ENCODE data around the gene RNF150. TPM values are rescaled to one million over a fixed set of nuclear protein-coding genes. Genes with fewer than 3 reads are reported as not detected.

RNF150 gene
- total RNA-seq, 4 donors from 2014 or later = 10.2 to 34.5 (median 24.2) TPM

GRCh38 chr4:141066690-141067089 is 66.6 kb downstream of the RNF150 start:
- WGBS, 2 donors = 96 to 98% methylated on average over 3 of the region's 3 CpGs

GRCh38 chr4:141065872-141066271 is 67.4 kb downstream of the RNF150 start:
- Histone ChIP-seq H3K4me3 (replicated peaks in 1 of 3) (no peak overlapping the region), H3K36me3 (no peaks in the 10 kb centered on the region), H3K4me1 (no peaks in the 10 kb centered on the region), H3K27ac (no peak overlapping the region), H3K9me3 (no peaks in the 10 kb centered on the region), H3K27me3 (no peaks in the 10 kb centered on the region)
- no peak for DNase-seq
- intact Hi-C loops (cut with DNase I) = no loop called here
- no peak for TF ChIP-seq POLR2A (IDR thresholded peaks at IDR 0.05)
- no peak for TF ChIP-seq CTCF (IDR thresholded peaks at IDR 0.05)
- WGBS, 2 donors = 86 to 93% methylated on average over 3 of the region's 3 CpGs

More at GRCh38 chr4:141066690-141067089, 66.6 kb downstream of the RNF150 start:
- H3K4me3 ChIP-seq (replicated peaks in 1 of 3) = no peak overlapping the region
- intact Hi-C loops (cut with DNase I) = no loop called here
- no peaks in the 10 kb centered on the region for H3K4me1 ChIP-seq
- H3K9me3 ChIP-seq = no peaks in the 10 kb centered on the region
- H3K27me3 ChIP-seq = no peaks in the 10 kb centered on the region
- no peak overlapping the region for H3K27ac ChIP-seq
- H3K36me3 ChIP-seq = no peaks in the 10 kb centered on the region
- no peak for TF ChIP-seq CTCF (IDR thresholded peaks at IDR 0.05)
- TF ChIP-seq POLR2A (IDR thresholded peaks at IDR 0.05) = no peak
- DNase-seq = no peak

GRCh38 chr4:141062651-141063050 is 70.6 kb downstream of the RNF150 start:
- intact Hi-C loops (cut with DNase I) = no loop called here

GRCh38 chr4:141058591-141059512 is 74.4 kb downstream of the RNF150 start:
- H3K9me3 ChIP-seq = no peaks in the 10 kb centered on the region
- no peaks in the 10 kb centered on the region for H3K27me3 ChIP-seq
- WGBS, 2 donors = 86 to 90% methylated on average over 4 of the region's 4 CpGs
- intact Hi-C loops (cut with DNase I) = no loop called here
- H3K27ac ChIP-seq = no peak overlapping the region
- DNase-seq = no peak
- TF ChIP-seq POLR2A (IDR thresholded peaks at IDR 0.05) (no peak), CTCF (IDR thresholded peaks at IDR 0.05) (no peak)
- H3K36me3 ChIP-seq = no peaks in the 10 kb centered on the region
- no peaks in the 10 kb centered on the region for H3K4me1 ChIP-seq
- H3K4me3 ChIP-seq (replicated peaks in 1 of 3) = no peak overlapping the region

More at GRCh38 chr4:141062651-141063050, 70.6 kb downstream of the RNF150 start:
- Histone ChIP-seq H3K27ac (no peak overlapping the region), H3K4me1 (no peaks in the 10 kb centered on the region), H3K9me3 (no peaks in the 10 kb centered on the region), H3K27me3 (no peaks in the 10 kb centered on the region), H3K36me3 (no peaks in the 10 kb centered on the region), H3K4me3 (replicated peaks in 1 of 3) (no peak overlapping the region)
- TF ChIP-seq POLR2A (IDR thresholded peaks at IDR 0.05) (no peak), CTCF (IDR thresholded peaks at IDR 0.05) (no peak)
- WGBS, 2 donors = 83 to 91% methylated on average over 4 of the region's 4 CpGs
- DNase-seq = no peak

DNA sequence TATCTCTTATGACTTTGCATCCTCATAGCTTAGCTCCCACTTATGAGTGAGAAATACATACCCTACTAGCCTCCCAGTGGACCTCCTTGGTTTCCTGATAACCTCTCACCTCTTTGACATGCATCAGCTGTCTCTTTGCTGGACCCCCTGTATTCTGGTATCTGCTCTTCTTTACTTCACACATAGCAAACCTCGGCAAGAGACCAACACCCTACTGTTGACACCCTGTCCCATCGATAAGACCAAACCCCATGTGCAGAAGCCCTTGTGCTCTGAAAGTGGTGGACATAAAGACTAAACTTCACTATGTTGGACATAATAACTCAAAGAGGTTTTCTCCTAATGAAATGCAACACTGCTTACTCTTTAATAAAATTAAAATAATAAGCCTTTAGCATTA is 75.7 kb downstream of the RNF150 start:
- Histone ChIP-seq H3K4me3 (replicated peaks in 1 of 3) (no peak overlapping the region), H3K36me3 (no peaks in the 10 kb centered on the region), H3K9me3 (no peaks in the 10 kb centered on the region), H3K4me1 (no peaks in the 10 kb centered on the region), H3K27ac (no peak overlapping the region), H3K27me3 (no peaks in the 10 kb centered on the region)
- TF ChIP-seq CTCF (IDR thresholded peaks at IDR 0.05) = no peak
- no peak for TF ChIP-seq POLR2A (IDR thresholded peaks at IDR 0.05)
- intact Hi-C loops (cut with DNase I) = no loop called here
- 79 to 89% methylated on average over 2 of the region's 2 CpGs for WGBS, 2 donors
- DNase-seq = no peak

Data from thyroid gland (tissue), 4 donors.